Measurements from ENCODE around the gene VARS2.

Gene VARS2

DNA sequence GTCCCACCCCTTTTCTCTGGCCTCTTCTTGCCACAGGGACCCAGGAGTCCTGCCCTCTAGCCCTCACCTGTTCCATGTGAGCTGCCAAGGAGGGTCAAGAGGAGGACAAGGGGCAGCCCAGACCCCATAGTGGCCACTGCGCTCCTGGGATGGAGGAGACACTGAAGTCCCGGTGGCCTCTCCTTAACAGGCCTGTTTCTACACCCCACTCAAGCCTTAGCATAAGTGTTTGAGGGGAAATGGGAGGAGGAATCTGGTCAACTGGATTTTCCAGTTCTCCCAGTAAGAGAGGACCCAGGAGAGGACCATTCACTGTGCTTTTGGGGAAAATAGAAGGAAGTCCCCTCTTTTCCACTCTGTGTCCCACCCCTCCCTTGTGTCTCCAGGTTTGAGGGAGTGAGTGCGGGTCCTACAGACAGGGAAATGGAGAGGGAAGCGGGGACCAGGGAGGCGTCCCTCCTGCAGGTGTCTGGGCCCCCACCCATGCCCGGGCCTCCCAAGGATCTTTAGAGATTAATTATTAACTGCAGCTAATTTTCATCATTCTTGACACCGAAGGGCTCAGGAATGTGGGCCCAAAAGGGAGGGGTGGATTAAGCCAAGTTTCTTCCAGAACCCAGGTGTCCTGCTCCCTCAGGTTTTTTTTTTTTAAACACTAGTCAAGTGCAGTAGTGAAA, 18.1 kb downstream of the VARS2 start, which contains the start of gene SFTA2:
SFTA2 (minus strand) TSS at position 202 of the 677 bp plus-strand sequence; CDS start at position 128, 74 bp downstream.
- no peak within 1 kb of the TSS for H3K4me3 ChIP-seq (replicated peaks; ENCODE audit: low read depth, low read length)
- TF ChIP-seq, protein P1, sequence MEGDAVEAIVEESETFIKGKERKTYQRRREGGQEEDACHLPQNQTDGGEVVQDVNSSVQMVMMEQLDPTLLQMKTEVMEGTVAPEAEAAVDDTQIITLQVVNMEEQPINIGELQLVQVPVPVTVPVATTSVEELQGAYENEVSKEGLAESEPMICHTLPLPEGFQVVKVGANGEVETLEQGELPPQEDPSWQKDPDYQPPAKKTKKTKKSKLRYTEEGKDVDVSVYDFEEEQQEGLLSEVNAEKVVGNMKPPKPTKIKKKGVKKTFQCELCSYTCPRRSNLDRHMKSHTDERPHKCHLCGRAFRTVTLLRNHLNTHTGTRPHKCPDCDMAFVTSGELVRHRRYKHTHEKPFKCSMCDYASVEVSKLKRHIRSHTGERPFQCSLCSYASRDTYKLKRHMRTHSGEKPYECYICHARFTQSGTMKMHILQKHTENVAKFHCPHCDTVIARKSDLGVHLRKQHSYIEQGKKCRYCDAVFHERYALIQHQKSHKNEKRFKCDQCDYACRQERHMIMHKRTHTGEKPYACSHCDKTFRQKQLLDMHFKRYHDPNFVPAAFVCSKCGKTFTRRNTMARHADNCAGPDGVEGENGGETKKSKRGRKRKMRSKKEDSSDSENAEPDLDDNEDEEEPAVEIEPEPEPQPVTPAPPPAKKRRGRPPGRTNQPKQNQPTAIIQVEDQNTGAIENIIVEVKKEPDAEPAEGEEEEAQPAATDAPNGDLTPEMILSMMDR (IDR thresholded peaks at IDR 0.05; ENCODE audit: low read depth, low read length, missing control alignments): no peak
- DNase-seq (ENCODE audit: extremely low read depth, low read depth): no peak

DNA sequence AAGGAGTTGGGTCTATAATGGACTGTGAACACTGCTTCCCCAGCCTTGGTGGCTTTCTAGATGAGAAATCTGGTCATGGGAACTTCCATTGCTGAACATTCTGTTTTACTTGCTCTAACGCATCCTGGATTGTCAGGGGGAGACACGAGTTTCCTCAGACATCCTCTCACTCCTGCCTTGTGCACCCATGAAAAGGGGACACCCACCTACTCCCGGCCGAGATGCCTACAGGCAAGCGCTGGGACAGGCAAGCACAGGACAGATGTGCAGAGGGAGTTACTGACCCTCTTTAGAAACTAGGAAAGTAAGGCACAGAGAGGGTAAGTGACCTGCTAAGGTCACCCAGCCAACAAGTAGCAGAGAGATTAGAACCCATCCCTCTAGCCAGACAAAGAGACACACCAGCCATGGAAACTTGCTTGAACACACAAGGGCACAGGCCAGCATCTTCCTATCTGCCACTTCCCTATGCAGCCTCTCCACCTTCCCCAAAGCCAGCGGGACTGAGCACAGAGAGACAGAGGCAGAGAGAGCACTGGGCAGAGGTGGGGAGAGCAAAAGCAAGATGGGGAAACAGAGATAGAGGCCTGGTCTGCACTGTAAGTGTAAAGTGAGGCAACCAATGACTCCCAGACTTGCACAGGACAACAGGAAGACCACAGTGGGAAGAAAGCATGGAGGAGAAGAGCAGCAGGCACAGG, 18.8 kb downstream of the VARS2 start:
- DNase-seq (ENCODE audit: extremely low read depth, low read depth): no peak
- TF ChIP-seq, protein P1 (IDR thresholded peaks at IDR 0.05; ENCODE audit: low read depth, low read length, missing control alignments): no peak
- no peak overlapping the region for H3K4me3 ChIP-seq (replicated peaks; ENCODE audit: low read depth, low read length)

DNA sequence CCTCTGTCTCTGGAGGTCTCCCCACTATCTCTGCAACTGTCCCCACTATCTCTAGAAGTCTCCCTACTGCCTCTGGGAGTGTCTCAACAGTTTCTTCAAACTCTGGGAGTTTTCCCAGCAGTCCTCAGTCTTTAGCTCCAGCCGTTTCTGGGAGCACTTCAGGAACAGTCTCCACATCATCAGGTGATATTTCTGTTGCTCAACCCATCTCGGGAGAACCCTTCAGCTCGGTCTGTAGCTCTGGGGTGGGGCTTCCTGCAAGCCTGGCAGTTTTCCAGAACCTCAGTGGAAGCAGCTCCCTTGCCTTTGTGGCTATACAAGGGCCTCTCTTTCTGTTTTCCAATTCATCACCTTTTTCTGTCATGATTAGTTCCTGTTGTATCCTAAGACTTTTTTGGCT, 21.0 kb downstream of the VARS2 start:
- TF ChIP-seq, protein P1 (IDR thresholded peaks at IDR 0.05; ENCODE audit: low read depth, low read length, missing control alignments): no peak
- no peak for DNase-seq (ENCODE audit: extremely low read depth, low read depth)
- H3K4me3 ChIP-seq (replicated peaks; ENCODE audit: low read depth, low read length): no peak overlapping the region

DNA sequence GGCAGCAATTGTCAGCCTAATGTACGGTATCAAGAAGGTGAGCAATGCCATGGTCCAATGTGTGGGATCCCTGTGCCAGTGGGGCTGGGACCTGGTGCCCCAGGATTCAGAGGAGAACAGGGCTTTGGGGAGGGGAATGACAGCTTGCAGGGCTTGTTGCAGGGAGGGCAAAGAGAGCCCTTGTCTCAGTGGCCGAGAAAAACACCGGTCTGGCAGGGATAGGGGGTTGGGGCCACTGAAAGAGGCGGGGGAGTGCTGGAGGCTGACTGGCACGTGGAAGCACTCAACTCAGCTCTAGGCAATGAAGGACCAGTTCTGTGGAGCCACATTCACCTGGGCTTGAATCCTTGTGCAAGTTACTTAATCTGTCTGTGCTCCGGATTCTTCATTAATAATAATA, 23.2 kb downstream of the VARS2 start:
- TF ChIP-seq, protein P1 (IDR thresholded peaks at IDR 0.05; ENCODE audit: low read depth, low read length, missing control alignments): no peak
- no peak for DNase-seq (ENCODE audit: extremely low read depth, low read depth)
- H3K4me3 ChIP-seq (replicated peaks; ENCODE audit: low read depth, low read length): no peak overlapping the region

DNA sequence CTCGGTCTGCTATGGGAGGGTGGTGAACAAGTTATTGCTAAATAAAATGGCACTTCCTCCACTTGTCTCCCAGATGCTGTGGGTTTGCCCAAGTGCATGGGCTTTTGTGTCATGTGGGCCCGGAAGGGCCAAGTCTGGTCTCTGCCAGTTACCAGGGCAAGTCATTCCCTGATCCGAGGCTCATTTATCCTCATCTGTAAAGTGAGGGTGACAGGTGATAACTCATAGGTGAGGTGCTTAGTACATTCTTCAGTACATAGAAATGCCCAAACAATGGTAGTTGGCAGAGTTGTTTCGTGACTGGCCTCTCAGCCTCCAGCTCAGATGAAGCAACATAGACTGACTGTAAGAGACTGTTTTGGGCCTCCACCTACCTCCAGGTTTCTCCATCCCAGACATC, 24.7 kb downstream of the VARS2 start:
- DNase-seq (ENCODE audit: extremely low read depth, low read depth): no peak
- no peak overlapping the region for H3K4me3 ChIP-seq (replicated peaks; ENCODE audit: low read depth, low read length)
- TF ChIP-seq, protein P1 (IDR thresholded peaks at IDR 0.05; ENCODE audit: low read depth, low read length, missing control alignments): no peak

DNA sequence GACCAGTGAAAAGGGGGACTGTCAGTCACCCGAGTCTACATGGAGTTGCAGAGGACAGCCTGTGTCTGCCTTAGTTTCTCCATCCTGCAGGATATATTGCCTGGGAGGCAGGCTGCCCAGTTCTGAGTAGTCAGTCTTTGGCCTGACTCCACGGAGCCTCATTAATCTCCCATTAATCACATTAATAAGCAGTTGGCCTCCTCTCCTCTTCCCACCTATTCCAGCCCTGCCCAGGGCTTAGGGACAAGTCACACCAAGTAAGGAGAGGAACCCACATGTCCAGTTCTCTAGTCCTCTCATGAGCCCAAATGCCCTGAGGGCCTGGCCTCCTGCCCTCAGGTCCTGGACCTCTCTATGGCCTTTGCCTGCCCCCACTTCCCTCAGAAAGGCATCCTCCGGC, 25.4 kb downstream of the VARS2 start:
- TF ChIP-seq, protein P1 (IDR thresholded peaks at IDR 0.05; ENCODE audit: low read depth, low read length, missing control alignments): no peak
- H3K4me3 ChIP-seq (replicated peaks; ENCODE audit: low read depth, low read length): no peak overlapping the region
- no peak for DNase-seq (ENCODE audit: extremely low read depth, low read depth)
